ENCODE measurements around the gene HIF3A. TPM values are rescaled to one million over a fixed set of nuclear protein-coding genes. Genes with fewer than 3 reads are reported as not detected.
"Not testable (repeated sequence)": the region's sequence is repeated elsewhere in the genome, so short reads cannot be mapped to it uniquely, and the experiment has no call there.

The HIF3A gene
- total RNA-seq, 1 donor from 2014 or later, result 81.4 TPM

GRCh38 chr19:46373491-46374359, 76.9 kb downstream of the HIF3A start:
- ATAC-seq, result peak; percentile 85
- DNase-seq, result peak; percentile 94
- intact Hi-C loops (cut with micrococcal nuclease), result no loop called here

GRCh38 chr19:46374536-46375475, 78.0 kb downstream of the HIF3A start:
- no peak for ATAC-seq
- no peak for DNase-seq
- intact Hi-C loops (cut with micrococcal nuclease), result no loop called here

- intact Hi-C loops (cut with micrococcal nuclease); DNase-seq; ATAC-seq: not testable (repeated sequence)
Measured at GRCh38 chr19:46375476-46376067, 78.7 kb downstream of the HIF3A start.

GRCh38 chr19:46376241-46377153, 79.7 kb downstream of the HIF3A start:
- no peak for ATAC-seq
- DNase-seq, result no peak
- intact Hi-C loops (cut with micrococcal nuclease), result no loop called here

GRCh38 chr19:46378268-46378667, 81.4 kb downstream of the HIF3A start:
- intact Hi-C loops (cut with micrococcal nuclease), result no loop called here
- DNase-seq (no peak), ATAC-seq (peak; percentile 45)

GRCh38 chr19:46380690-46381089, 83.8 kb downstream of the HIF3A start:
- intact Hi-C loops (cut with micrococcal nuclease), result no loop called here
- DNase-seq (no peak), ATAC-seq (no peak)

- intact Hi-C loops (cut with micrococcal nuclease), result no loop called here
- ATAC-seq, result no peak
- no peak for DNase-seq
Measured at GRCh38 chr19:46381346-46381745, 84.5 kb downstream of the HIF3A start.

- DNase-seq, result no peak
- ATAC-seq, result no peak
- intact Hi-C loops (cut with micrococcal nuclease), result no loop called here
Measured at GRCh38 chr19:46381756-46382345, 85.0 kb downstream of the HIF3A start.

GRCh38 chr19:46383171-46383815, 86.5 kb downstream of the HIF3A start:
- ATAC-seq (no peak), DNase-seq (no peak)
- intact Hi-C loops (cut with micrococcal nuclease), result no loop called here

GRCh38 chr19:46383846-46384245, 87.0 kb downstream of the HIF3A start:
- intact Hi-C loops (cut with micrococcal nuclease), result no loop called here
- ATAC-seq, result peak; percentile 57

GRCh38 chr19:46384396-46384795, 87.6 kb downstream of the HIF3A start:
- ATAC-seq (peak; percentile 79), DNase-seq (peak; percentile 70)
- intact Hi-C loops (cut with micrococcal nuclease), result no loop called here

More at GRCh38 chr19:46383846-46384245, 87.0 kb downstream of the HIF3A start:
- DNase-seq, result no peak

- intact Hi-C loops (cut with micrococcal nuclease), result no loop called here
- ATAC-seq (no peak), DNase-seq (no peak)
Measured at GRCh38 chr19:46385636-46386035, 88.8 kb downstream of the HIF3A start.

- ATAC-seq (no peak), DNase-seq (no peak)
- intact Hi-C loops (cut with micrococcal nuclease), result no loop called here
Measured at GRCh38 chr19:46386151-46386550, 89.3 kb downstream of the HIF3A start.

- DNase-seq (no peak), ATAC-seq (no peak)
- intact Hi-C loops (cut with micrococcal nuclease), result no loop called here
Measured at GRCh38 chr19:46386996-46387712, 90.3 kb downstream of the HIF3A start.

GRCh38 chr19:46387713-46388130, 90.9 kb downstream of the HIF3A start:
- DNase-seq, result no peak
- ATAC-seq, result no peak
- intact Hi-C loops (cut with micrococcal nuclease), result no loop called here

GRCh38 chr19:46388311-46389095, 91.7 kb downstream of the HIF3A start:
- no peak for DNase-seq
- intact Hi-C loops (cut with micrococcal nuclease), result no loop called here
- no peak for ATAC-seq

Data from left ventricle myocardium superior (tissue), 1 donor.